Spleen (tissue), 11 donors: ENCODE data around the gene MUC5B. TPM values are rescaled to one million over a fixed set of nuclear protein-coding genes. Genes with fewer than 3 reads are reported as not detected.

Source experiments
- DNase-seq: peaks from one replicate; pipeline ENCODE4 v3.0.0-alpha.2; 2020
- H3K27ac ChIP-seq, 8 donors: fragments of 200-600 bp; sonication (generic) in 7 of 8; 1 replicate in 4 of 8; 2 replicates in 4 of 8; pipeline versions ENCODE4 v1.5.0 to v1.8.0; 2016 to 2021; ENCODE audit warnings: inconsistent platforms in 4 of 8, mild to moderate bottlenecking in 4 of 8, moderate library complexity in 1 of 8
- H3K27me3 ChIP-seq, 7 donors: fragments of 200-600 bp; sonication (generic) in 6 of 7; replicated peaks in 1 of 7; 1 replicate in 4 of 7; 2 replicates in 3 of 7; pipeline versions ENCODE4 v1.5.0 to v1.8.0; 2016 to 2021; ENCODE audit warnings: inconsistent platforms in 3 of 7, mild to moderate bottlenecking in 1 of 7
- H3K36me3 ChIP-seq, 6 donors: fragments of 200-600 bp; sonication (generic) in 5 of 6; 1 replicate in 4 of 6; 2 replicates in 2 of 6; pipeline versions ENCODE4 v1.5.0 to v1.8.0; 2016 to 2021; ENCODE audit warnings: inconsistent platforms in 2 of 6
- H3K4me1 ChIP-seq, 6 donors: fragments of 200-600 bp; sonication (generic) in 5 of 6; 1 replicate in 3 of 6; 2 replicates in 3 of 6; pipeline versions ENCODE4 v1.5.0 to v1.8.0; 2016 to 2021; ENCODE audit warnings: inconsistent platforms in 3 of 6
- H3K4me3 ChIP-seq, 8 donors: fragments of 200-600 bp; sonication (generic) in 7 of 8; 1 replicate in 4 of 8; 2 replicates in 4 of 8; pipeline versions ENCODE4 v1.5.0 to v1.8.0; 2016 to 2021; ENCODE audit warnings: inconsistent platforms in 4 of 8, mild to moderate bottlenecking in 4 of 8, moderate library complexity in 2 of 8
- H3K9me3 ChIP-seq, 8 donors: fragments of 200-600 bp; sonication (generic) in 7 of 8; 1 replicate in 4 of 8; 2 replicates in 4 of 8; pipeline versions ENCODE4 v1.5.0 to v1.8.0; 2016 to 2021; ENCODE audit warnings: inconsistent platforms in 4 of 8
- CTCF ChIP-seq, 11 experiments: fragments of 200-600 bp in 7 of 11; fragments of 450-650 bp in 4 of 11; sonication (generic) in 4 of 11; IDR thresholded peaks in 8 of 11; conservative IDR thresholded peaks in 3 of 11; 1 replicate in 7 of 11; 2 replicates in 4 of 11; pipeline versions ENCODE4 v1.4.0 to v1.8.0; 2016 to 2021; ENCODE audit warnings: antibody characterized with exemption in 11 of 11, inconsistent platforms in 4 of 11, mild to moderate bottlenecking in 1 of 11
- POLR2A ChIP-seq, 3 donors: fragments of 450-650 bp; IDR thresholded peaks; one replicate each; pipeline ENCODE4 v1.5.1; 2017; ENCODE audit warnings: antibody characterized with exemption in 3 of 3, mild to moderate bottlenecking in 1 of 3
- POLR2AphosphoS5 ChIP-seq, 3 donors: sonication (generic); formaldehyde crosslinking; IDR thresholded peaks; one replicate each; pipeline ENCODE4 v1.5.1; 2017; ENCODE audit warnings: antibody characterized with exemption in 3 of 3
- WGBS, 5 donors: extraction: QIAGEN DNeasy Blood & Tissue Kit in 3 of 5; methylation state at CpG; one replicate each; pipeline versions ENCODE4 v1.1.5 to v1.1.7; 2013 to 2018; 5-methylcytosine and 5-hydroxymethylcytosine counted together
- intact Hi-C: fragments of 100-400 bp; cut with DNase I; formaldehyde crosslinking; loops from one replicate; pipeline ENCODE4 v1.15.0; 2023; ENCODE audit warnings: low total_unique reads
- polyA plus RNA-seq, 3 donors: library from polyadenylated mRNA; stranded (reverse); fragments of 200-250 nt; gene quantifications; one replicate each; pipeline ENCODE4 v1.2.1, GENCODE V29; 2013
- total RNA-seq, 7 donors: library from RNA; depleted of rRNA in 3 of 7; stranded (reverse); fragments of >200 nt in 3 of 7; fragmentation: NEBNext Ultra II Directional in 4 of 7; extraction: Animal tissue kit (Norgen Biotek cat#: 25700) in 4 of 7; gene quantifications; one replicate each; pipeline versions ENCODE4 v1.1.0 to v1.2.1, GENCODE V29; 2016 to 2021
- donor health status: healthy with polysubstance abuse.
- donor health status: DM: no; HTN: no; CAD: no; lungs with moderate emphysema.
- donor health status: DM: no; HTN: no; CAD: no.
- donor health status: Bipolar disorder and iron deficiency.
- donor health status: healthy.
- donor health status: DM: no; HTN: no; CAD: no.
- donor health status: DM: yes; HTN: yes; CAD: no.

MUC5B gene
- total and polyA plus RNA-seq, 10 donors: under 0.01 to 0.09 (median under 0.01) TPM; not detected in 7

GRCh38 chr11:1206391-1207271, 16.2 kb upstream of the MUC5B start:
- Histone ChIP-seq H3K9me3 (peaks cover under 1 to 23% (median 15%) of the 10 kb centered on the region in 8 donors), H3K4me3 (no peak overlapping the region), H3K27ac (no peak overlapping the region), H3K4me1 (peaks cover 0 to 10% (median 8%) of the 10 kb centered on the region in 6 donors), H3K36me3 (no peaks in the 10 kb centered on the region), H3K27me3 (peaks cover 0 to 33% (median 10%) of the 10 kb centered on the region in 7 donors)
- DNase-seq: peak; percentile 46
- TF ChIP-seq POLR2A (IDR thresholded peaks at IDR 0.05) (no peak), POLR2AphosphoS5 (IDR thresholded peaks at IDR 0.05) (no peak), CTCF (IDR thresholded peaks at IDR 0.05 in 8 of 11, conservative IDR thresholded peaks at IDR 0.05 in 3 of 11) (no peak)
- 84 to 93% (median 91%) methylated on average over 27 to 38 of the region's 38 CpGs for WGBS, 5 donors
- intact Hi-C loops: loop anchor here (10.0 kb wide), 1 partner anchor 368 kb away; the partner anchor contains the start of gene DUSP8

- WGBS, 5 donors: 85 to 92% (median 88%) methylated on average over 23 to 34 of the region's 34 CpGs
- TF ChIP-seq POLR2A (IDR thresholded peaks at IDR 0.05) (no peak), CTCF (IDR thresholded peaks at IDR 0.05 in 8 of 11, conservative IDR thresholded peaks at IDR 0.05 in 3 of 11) (no peak), POLR2AphosphoS5 (IDR thresholded peaks at IDR 0.05) (no peak)
- H3K27me3 ChIP-seq: peaks cover 0 to 27% (median 10%) of the 10 kb centered on the region in 7 donors
- no peak overlapping the region for H3K4me3 ChIP-seq
- H3K36me3 ChIP-seq: no peaks in the 10 kb centered on the region
- peaks cover 0 to 9% (median 7%) of the 10 kb centered on the region in 6 donors for H3K4me1 ChIP-seq
- peaks cover 6 to 33% (median 24%) of the 10 kb centered on the region in 8 donors for H3K9me3 ChIP-seq
- H3K27ac ChIP-seq: no peak overlapping the region
- intact Hi-C loops: loop anchor here (10.0 kb wide), 1 partner anchor 367 kb away; the partner anchor contains the start of gene DUSP8
- DNase-seq: peak; percentile 72
Measured at GRCh38 chr11:1207401-1208143, 15.3 kb upstream of the MUC5B start.

GRCh38 chr11:1208144-1208393, 14.8 kb upstream of the MUC5B start:
- intact Hi-C loops: loop anchor here (10.0 kb wide), 1 partner anchor 367 kb away; the partner anchor contains the start of gene DUSP8
- Histone ChIP-seq H3K9me3 (peaks cover 6 to 38% (median 29%) of the 10 kb centered on the region in 8 donors), H3K4me1 (peaks cover 0 to 4% (median 2%) of the 10 kb centered on the region in 6 donors), H3K27ac (no peak overlapping the region), H3K4me3 (no peak overlapping the region), H3K36me3 (no peaks in the 10 kb centered on the region), H3K27me3 (peaks cover 0 to 22% (median 10%) of the 10 kb centered on the region in 7 donors)
- 81 to 95% (median 88%) methylated on average over 6 of the region's 6 CpGs for WGBS, 5 donors
- DNase-seq: no peak
- TF ChIP-seq POLR2A (IDR thresholded peaks at IDR 0.05) (no peak), CTCF (IDR thresholded peaks at IDR 0.05 in 8 of 11, conservative IDR thresholded peaks at IDR 0.05 in 3 of 11) (no peak), POLR2AphosphoS5 (IDR thresholded peaks at IDR 0.05) (no peak)
